GM12875 (cell line): ENCODE measurements around the gene HLA-DPA1.

Experiments used
- H3K4me3 ChIP-seq: one replicate; pipeline ENCODE4 v1.5.1; 2011; ENCODE audit warnings: low read depth, low read length, control low read depth
- TF ChIP-seq, protein P1 (sequence below): IDR thresholded peaks from 2 replicates; pipeline ENCODE4 v1.5.1; 2011; ENCODE audit warnings: low read depth, mild to moderate bottlenecking, control low read depth, inconsistent platforms, low read length, moderate library complexity, borderline replicate concordance; ENCODE audit not compliant: insufficient read depth

HLA-DPA1 gene

GRCh38 chr6:33116417-33116816 lies 43.0 kb upstream of the HLA-DPA1 start:
- TF ChIP-seq, protein P1, sequence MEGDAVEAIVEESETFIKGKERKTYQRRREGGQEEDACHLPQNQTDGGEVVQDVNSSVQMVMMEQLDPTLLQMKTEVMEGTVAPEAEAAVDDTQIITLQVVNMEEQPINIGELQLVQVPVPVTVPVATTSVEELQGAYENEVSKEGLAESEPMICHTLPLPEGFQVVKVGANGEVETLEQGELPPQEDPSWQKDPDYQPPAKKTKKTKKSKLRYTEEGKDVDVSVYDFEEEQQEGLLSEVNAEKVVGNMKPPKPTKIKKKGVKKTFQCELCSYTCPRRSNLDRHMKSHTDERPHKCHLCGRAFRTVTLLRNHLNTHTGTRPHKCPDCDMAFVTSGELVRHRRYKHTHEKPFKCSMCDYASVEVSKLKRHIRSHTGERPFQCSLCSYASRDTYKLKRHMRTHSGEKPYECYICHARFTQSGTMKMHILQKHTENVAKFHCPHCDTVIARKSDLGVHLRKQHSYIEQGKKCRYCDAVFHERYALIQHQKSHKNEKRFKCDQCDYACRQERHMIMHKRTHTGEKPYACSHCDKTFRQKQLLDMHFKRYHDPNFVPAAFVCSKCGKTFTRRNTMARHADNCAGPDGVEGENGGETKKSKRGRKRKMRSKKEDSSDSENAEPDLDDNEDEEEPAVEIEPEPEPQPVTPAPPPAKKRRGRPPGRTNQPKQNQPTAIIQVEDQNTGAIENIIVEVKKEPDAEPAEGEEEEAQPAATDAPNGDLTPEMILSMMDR = no peak
- H3K4me3 ChIP-seq = no peak overlapping the region

GRCh38 chr6:33114406-33114805 lies 41.0 kb upstream of the HLA-DPA1 start:
- no peak overlapping the region for H3K4me3 ChIP-seq
- TF ChIP-seq, protein P1 = no peak

GRCh38 chr6:33113755-33114154 lies 40.3 kb upstream of the HLA-DPA1 start:
- TF ChIP-seq, protein P1 = no peak
- no peak overlapping the region for H3K4me3 ChIP-seq

DNA sequence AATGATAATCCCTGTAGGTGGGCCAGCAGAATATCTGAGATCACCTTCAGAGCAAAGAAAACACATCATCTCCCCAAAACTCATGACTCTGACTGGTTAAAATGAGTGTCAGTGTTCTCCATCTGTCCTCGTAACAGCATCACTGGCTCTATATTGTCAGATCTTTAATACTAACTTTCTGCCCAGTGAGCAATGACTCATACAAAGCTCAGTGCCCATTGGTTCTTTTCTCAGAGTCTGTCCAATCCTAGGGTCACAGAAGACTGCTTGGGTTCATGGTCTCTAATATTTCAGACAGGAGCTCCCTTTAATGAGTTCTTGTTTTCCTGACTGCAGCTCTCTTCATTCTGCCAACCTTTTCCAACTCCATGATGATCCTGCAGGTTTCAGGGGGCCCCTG lies 38.7 kb upstream of the HLA-DPA1 start:
- H3K4me3 ChIP-seq = no peak overlapping the region
- TF ChIP-seq, protein P1 = no peak

- H3K4me3 ChIP-seq = no peak overlapping the region
- TF ChIP-seq, protein P1 = no peak
Measured at GRCh38 chr6:33108307-33108706, 34.9 kb upstream of the HLA-DPA1 start.

DNA sequence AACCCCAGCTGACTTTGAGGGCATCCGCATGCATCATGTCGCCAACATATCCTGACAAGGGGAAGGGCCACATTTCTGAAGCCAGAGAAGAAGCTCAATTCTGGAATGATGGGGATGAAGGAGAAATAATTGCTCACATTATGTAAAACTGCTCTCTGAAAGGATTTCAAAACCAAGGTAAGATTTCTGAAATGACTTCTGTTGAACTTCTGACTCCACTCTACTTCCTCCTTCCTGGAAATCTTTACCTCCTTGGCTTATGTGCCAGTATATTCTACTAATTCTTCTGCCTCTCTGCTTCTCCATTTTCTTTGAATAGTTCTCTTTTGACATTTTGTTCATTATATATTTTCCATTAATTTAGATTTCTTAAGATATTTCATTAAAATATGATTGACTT lies 34.2 kb upstream of the HLA-DPA1 start:
- TF ChIP-seq, protein P1 = no peak

GRCh38 chr6:33105916-33106871 lies 32.7 kb upstream of the HLA-DPA1 start:
- no peak overlapping the region for H3K4me3 ChIP-seq
- TF ChIP-seq, protein P1 = no peak

More for the DNA sequence above, 34.2 kb upstream of the HLA-DPA1 start:
- no peak overlapping the region for H3K4me3 ChIP-seq
